C4-2B (cell line): ENCODE measurements around the gene FOXS1.

Experiments used
- CTCF ChIP-seq: fragments of 450-650 bp; conservative IDR thresholded peaks from 2 replicates; pipeline ENCODE4 v1.5.1; 2017; ENCODE audit warnings: mild to moderate bottlenecking
- ZFX ChIP-seq: fragments of 450-650 bp; IDR thresholded peaks from 2 replicates; pipeline ENCODE4 v1.6.1; 2017

GRCh38 chr20:31827059-31827458 lies 18.3 kb downstream of the FOXS1 start:
- no peak for TF ChIP-seq CTCF
- TF ChIP-seq ZFX: no peak
